IPS-20b (cell line): Measurements from ENCODE around the gene KCTD1.

Source experiments
- H3K27ac ChIP-seq: one replicate; pipeline ENCODE4 v1.5.1; 2013; ENCODE audit warnings: low read length
- H3K27me3 ChIP-seq: 2 replicates; pipeline ENCODE4 v1.6.1; 2013; ENCODE audit warnings: mild to moderate bottlenecking, low read length, inconsistent platforms; ENCODE audit not compliant: insufficient read depth
- H3K36me3 ChIP-seq: 2 replicates; pipeline ENCODE4 v1.6.1; 2013; ENCODE audit warnings: low read depth, mild to moderate bottlenecking, inconsistent platforms, low read length, moderate library complexity; ENCODE audit not compliant: insufficient read depth
- H3K4me1 ChIP-seq: 2 replicates; pipeline ENCODE4 v1.6.1; 2013; ENCODE audit warnings: mild to moderate bottlenecking, control low read depth, inconsistent platforms, low read length, moderate library complexity; ENCODE audit not compliant: insufficient read depth
- H3K4me3 ChIP-seq: 2 replicates; pipeline ENCODE4 v1.5.1; 2013; ENCODE audit warnings: mild to moderate bottlenecking, low read length, inconsistent platforms
- H3K9ac ChIP-seq: 2 replicates; pipeline ENCODE4 v1.6.1; 2013; ENCODE audit warnings: low read depth, mild to moderate bottlenecking, inconsistent platforms, low read length, moderate library complexity
- H3K9me3 ChIP-seq: 2 replicates; pipeline ENCODE4 v1.6.1; 2013; ENCODE audit warnings: mild to moderate bottlenecking, low read depth, low read length, inconsistent platforms; ENCODE audit not compliant: insufficient read depth

KCTD1 gene

GRCh38 chr18:26461405-26461804, 86.9 kb downstream of the KCTD1 start:
- H3K9me3 ChIP-seq = no peaks in the 10 kb centered on the region
- no peak overlapping the region for H3K4me3 ChIP-seq
- no peaks in the 10 kb centered on the region; the same call in 1 of the 2 replicates for H3K4me1 ChIP-seq
- H3K27me3 ChIP-seq = peaks cover 14% of the 10 kb centered on the region; the same call in 1 of the 2 replicates
- no peak overlapping the region for H3K9ac ChIP-seq
- H3K27ac ChIP-seq = no peak overlapping the region
- peaks cover 7% of the 10 kb centered on the region; the same call in 1 of the 2 replicates for H3K36me3 ChIP-seq

DNA sequence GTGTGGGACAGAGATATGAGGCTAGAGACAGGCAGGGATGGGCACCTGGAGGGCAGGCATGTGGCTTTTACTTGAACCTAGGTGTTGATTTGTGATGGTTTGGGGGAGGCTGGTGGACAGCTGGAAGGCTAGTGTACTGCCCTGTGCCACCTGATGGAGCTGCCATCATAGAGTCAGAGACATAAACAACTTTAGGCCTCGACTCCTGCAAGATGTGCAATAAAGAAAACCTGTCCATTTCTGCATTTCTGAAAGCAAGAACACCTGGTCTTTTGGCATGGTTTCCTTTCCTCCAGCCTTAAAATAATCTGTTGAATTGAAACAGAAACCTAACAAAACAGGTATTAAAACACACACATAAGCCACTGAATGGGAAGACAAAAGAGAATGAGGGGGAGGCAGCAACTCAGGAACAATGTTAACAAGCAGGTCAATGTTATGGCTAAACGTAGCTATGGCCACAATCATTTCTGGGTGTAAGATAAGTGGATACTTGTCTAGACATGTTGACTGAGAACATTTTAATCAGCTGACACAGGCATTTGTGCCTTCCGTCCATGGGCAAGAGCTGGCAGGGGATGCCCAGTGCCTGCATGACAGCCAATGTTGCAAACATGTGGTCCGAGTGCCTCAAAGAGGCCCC, 87.8 kb downstream of the KCTD1 start:
- H3K36me3 ChIP-seq = peaks cover 9% of the 10 kb centered on the region; the same call in 1 of the 2 replicates
- no peak overlapping the region for H3K27ac ChIP-seq
- H3K9ac ChIP-seq = no peak overlapping the region
- no peaks in the 10 kb centered on the region; the same call in 1 of the 2 replicates for H3K4me1 ChIP-seq
- H3K4me3 ChIP-seq = no peak overlapping the region
- peaks cover 14% of the 10 kb centered on the region; the same call in 1 of the 2 replicates for H3K27me3 ChIP-seq
- no peaks in the 10 kb centered on the region for H3K9me3 ChIP-seq

- H3K4me3 ChIP-seq = no peak overlapping the region
- H3K9ac ChIP-seq = no peak overlapping the region
- H3K27me3 ChIP-seq = peaks cover 14% of the 10 kb centered on the region; the same call in 1 of the 2 replicates
- H3K27ac ChIP-seq = no peak overlapping the region
- no peaks in the 10 kb centered on the region; the same call in 1 of the 2 replicates for H3K4me1 ChIP-seq
- peaks cover 11% of the 10 kb centered on the region; the same call in 1 of the 2 replicates for H3K36me3 ChIP-seq
- no peaks in the 10 kb centered on the region for H3K9me3 ChIP-seq
Measured at GRCh38 chr18:26459884-26460283, 88.5 kb downstream of the KCTD1 start.

DNA sequence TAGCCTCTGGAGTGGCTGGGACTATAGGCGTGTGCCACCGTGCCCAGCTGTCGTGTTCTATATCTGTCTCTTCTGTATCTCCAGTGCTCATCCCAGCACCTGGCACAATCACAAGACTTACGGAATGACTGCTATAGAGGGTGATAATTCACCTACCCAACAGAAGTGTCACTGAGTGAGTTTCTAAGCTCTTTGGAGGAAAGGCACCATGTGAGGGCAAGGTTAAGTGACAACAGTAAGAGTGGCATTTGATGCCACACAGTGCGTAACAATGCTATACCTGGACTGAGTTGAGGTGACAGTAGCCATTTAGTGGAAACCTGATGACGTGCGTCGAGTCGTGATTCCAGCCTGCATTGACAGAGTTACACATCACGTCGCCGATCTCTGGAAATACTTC, 89.0 kb downstream of the KCTD1 start:
- H3K4me1 ChIP-seq = no peaks in the 10 kb centered on the region; the same call in 1 of the 2 replicates
- no peak overlapping the region for H3K9ac ChIP-seq
- no peak overlapping the region for H3K27ac ChIP-seq
- no peak overlapping the region for H3K4me3 ChIP-seq
- peaks cover 14% of the 10 kb centered on the region; the same call in 1 of the 2 replicates for H3K27me3 ChIP-seq
- H3K9me3 ChIP-seq = no peaks in the 10 kb centered on the region
- H3K36me3 ChIP-seq = peaks cover 11% of the 10 kb centered on the region; the same call in 1 of the 2 replicates

GRCh38 chr18:26458526-26459232, 89.7 kb downstream of the KCTD1 start:
- Histone ChIP-seq H3K27me3 (peaks cover 14% of the 10 kb centered on the region; the same call in 1 of the 2 replicates), H3K9me3 (no peaks in the 10 kb centered on the region), H3K36me3 (peaks cover 11% of the 10 kb centered on the region; the same call in 1 of the 2 replicates), H3K27ac (no peak overlapping the region), H3K4me1 (no peaks in the 10 kb centered on the region; the same call in 1 of the 2 replicates), H3K4me3 (no peak overlapping the region), H3K9ac (no peak overlapping the region)

GRCh38 chr18:26457611-26458353, 90.6 kb downstream of the KCTD1 start:
- Histone ChIP-seq H3K4me3 (no peak overlapping the region), H3K36me3 (peaks cover 11% of the 10 kb centered on the region; the same call in 1 of the 2 replicates), H3K9ac (no peak overlapping the region), H3K27ac (no peak overlapping the region), H3K27me3 (peaks cover 14% of the 10 kb centered on the region; the same call in 1 of the 2 replicates), H3K9me3 (no peaks in the 10 kb centered on the region), H3K4me1 (no peaks in the 10 kb centered on the region; the same call in 1 of the 2 replicates)

DNA sequence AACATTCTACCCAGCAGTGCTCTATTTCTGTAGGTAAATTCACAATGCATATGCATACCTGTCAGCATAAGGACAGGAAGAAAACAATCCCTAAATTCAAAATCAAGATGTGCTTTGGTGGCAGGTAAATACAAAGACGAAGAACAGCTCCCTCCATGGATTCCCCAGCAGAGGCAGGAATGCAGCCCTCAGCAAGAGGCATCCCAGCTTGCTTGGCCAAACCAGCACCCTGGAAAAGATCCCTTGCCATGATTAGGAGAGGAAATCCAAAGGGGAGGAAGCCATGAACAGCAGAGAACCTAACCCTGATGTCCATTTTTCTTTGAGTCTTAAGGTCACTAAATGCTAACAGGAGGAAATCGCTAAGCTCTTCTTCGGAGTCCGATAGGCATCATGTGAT, 91.2 kb downstream of the KCTD1 start:
- H3K27me3 ChIP-seq = peaks cover 14% of the 10 kb centered on the region; the same call in 1 of the 2 replicates
- no peaks in the 10 kb centered on the region for H3K9me3 ChIP-seq
- no peak overlapping the region for H3K27ac ChIP-seq
- H3K9ac ChIP-seq = no peak overlapping the region
- H3K4me1 ChIP-seq = no peaks in the 10 kb centered on the region; the same call in 1 of the 2 replicates
- H3K4me3 ChIP-seq = no peak overlapping the region
- H3K36me3 ChIP-seq = peaks cover 11% of the 10 kb centered on the region; the same call in 1 of the 2 replicates

- Histone ChIP-seq H3K9ac (no peak overlapping the region), H3K4me1 (no peaks in the 10 kb centered on the region; the same call in 1 of the 2 replicates), H3K4me3 (no peak overlapping the region), H3K27me3 (peaks cover 14% of the 10 kb centered on the region; the same call in 1 of the 2 replicates), H3K27ac (no peak overlapping the region), H3K9me3 (no peaks in the 10 kb centered on the region), H3K36me3 (peaks cover 11% of the 10 kb centered on the region; the same call in 1 of the 2 replicates)
Measured at GRCh38 chr18:26456070-26456491, 92.3 kb downstream of the KCTD1 start.

- Histone ChIP-seq H3K4me1 (no peaks in the 10 kb centered on the region; the same call in 1 of the 2 replicates), H3K9ac (no peak overlapping the region), H3K27ac (no peak overlapping the region), H3K36me3 (peaks cover 11% of the 10 kb centered on the region; the same call in 1 of the 2 replicates), H3K4me3 (no peak overlapping the region), H3K27me3 (peaks cover 14% of the 10 kb centered on the region; the same call in 1 of the 2 replicates), H3K9me3 (no peaks in the 10 kb centered on the region)
Measured at GRCh38 chr18:26455639-26456038, 92.7 kb downstream of the KCTD1 start.

DNA sequence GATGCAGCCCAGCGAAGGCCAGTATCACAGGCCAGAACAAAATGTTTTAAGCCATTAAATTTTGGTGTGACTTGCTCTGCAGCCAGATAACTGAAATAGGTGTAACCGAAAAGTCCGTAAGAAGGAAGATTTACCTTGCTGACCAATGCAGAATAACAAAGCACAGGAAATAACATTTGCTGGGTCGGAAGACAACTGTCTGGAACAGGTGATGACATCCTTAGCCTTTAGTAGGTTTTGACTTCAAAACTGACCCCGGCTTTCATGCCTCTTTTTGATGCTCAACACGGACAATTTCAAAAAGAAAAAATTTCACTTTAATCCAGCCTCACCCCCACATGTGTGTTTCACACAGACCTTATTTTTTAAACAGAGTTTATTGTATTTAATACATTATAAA, 93.7 kb downstream of the KCTD1 start:
- H3K4me3 ChIP-seq = no peak overlapping the region
- no peaks in the 10 kb centered on the region for H3K9me3 ChIP-seq
- peaks cover 11% of the 10 kb centered on the region; the same call in 1 of the 2 replicates for H3K36me3 ChIP-seq
- H3K9ac ChIP-seq = no peak overlapping the region
- peaks cover 14% of the 10 kb centered on the region; the same call in 1 of the 2 replicates for H3K27me3 ChIP-seq
- H3K4me1 ChIP-seq = no peaks in the 10 kb centered on the region; the same call in 1 of the 2 replicates
- H3K27ac ChIP-seq = no peak overlapping the region

GRCh38 chr18:26454192-26454591, 94.2 kb downstream of the KCTD1 start:
- Histone ChIP-seq H3K27ac (no peak overlapping the region), H3K9me3 (no peaks in the 10 kb centered on the region), H3K36me3 (peaks cover 7% of the 10 kb centered on the region; the same call in 1 of the 2 replicates), H3K4me1 (peaks cover 1% of the 10 kb centered on the region), H3K27me3 (peaks cover 12% of the 10 kb centered on the region; the same call in 1 of the 2 replicates), H3K4me3 (no peak overlapping the region), H3K9ac (no peak overlapping the region)
